Lower leg skin (tissue), 3 donors: ENCODE measurements around the gene DAGLB.

Experiments
- POLR2A ChIP-seq, 2 donors: fragments of 450-650 bp; IDR thresholded peaks; one replicate each; pipeline ENCODE4 v1.6.1; 2016 to 2017; ENCODE audit warnings: antibody characterized with exemption in 2 of 2, mild to moderate bottlenecking in 1 of 2, moderate library complexity in 1 of 2
- TF ChIP-seq, protein P1 (sequence below), 3 donors: fragments of 450-650 bp; IDR thresholded peaks; one replicate each; pipeline ENCODE4 v1.5.1; 2016; ENCODE audit warnings: antibody characterized with exemption in 3 of 3, mild to moderate bottlenecking in 3 of 3, moderate library complexity in 2 of 3

DNA sequence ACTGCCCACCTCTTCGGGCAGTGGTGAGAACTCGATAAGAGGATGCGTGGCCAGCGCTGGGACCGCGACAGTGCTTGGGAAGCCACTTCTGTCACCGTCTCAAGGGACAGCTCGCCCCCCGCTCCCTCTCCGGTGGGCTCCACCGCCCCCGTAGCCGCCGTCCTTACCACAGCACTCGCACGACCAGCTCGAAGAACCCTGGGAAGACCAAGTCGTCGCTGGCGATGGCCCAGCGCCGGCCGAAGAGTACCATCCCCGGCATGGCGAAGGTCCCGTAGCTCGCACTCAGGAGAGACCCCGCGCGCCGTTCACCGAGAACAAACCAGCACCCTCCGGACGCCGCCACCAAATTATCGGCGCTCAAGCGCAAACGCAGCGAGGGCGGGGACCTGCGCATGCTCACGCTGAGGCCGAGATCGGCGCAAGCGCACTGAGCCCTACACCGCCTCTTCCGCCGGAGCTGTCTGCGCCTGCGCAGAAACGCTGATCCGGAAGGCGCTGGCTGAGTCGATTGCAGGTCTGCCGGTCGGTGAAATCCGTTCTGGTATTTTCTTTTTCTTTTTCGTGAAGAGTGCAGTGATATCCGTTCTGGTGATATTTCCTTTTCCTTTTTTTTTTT is at the start of gene DAGLB:
- TF ChIP-seq, protein P1, sequence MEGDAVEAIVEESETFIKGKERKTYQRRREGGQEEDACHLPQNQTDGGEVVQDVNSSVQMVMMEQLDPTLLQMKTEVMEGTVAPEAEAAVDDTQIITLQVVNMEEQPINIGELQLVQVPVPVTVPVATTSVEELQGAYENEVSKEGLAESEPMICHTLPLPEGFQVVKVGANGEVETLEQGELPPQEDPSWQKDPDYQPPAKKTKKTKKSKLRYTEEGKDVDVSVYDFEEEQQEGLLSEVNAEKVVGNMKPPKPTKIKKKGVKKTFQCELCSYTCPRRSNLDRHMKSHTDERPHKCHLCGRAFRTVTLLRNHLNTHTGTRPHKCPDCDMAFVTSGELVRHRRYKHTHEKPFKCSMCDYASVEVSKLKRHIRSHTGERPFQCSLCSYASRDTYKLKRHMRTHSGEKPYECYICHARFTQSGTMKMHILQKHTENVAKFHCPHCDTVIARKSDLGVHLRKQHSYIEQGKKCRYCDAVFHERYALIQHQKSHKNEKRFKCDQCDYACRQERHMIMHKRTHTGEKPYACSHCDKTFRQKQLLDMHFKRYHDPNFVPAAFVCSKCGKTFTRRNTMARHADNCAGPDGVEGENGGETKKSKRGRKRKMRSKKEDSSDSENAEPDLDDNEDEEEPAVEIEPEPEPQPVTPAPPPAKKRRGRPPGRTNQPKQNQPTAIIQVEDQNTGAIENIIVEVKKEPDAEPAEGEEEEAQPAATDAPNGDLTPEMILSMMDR (IDR thresholded peaks at IDR 0.05), result no peak
- TF ChIP-seq POLR2A (IDR thresholded peaks at IDR 0.05), result peak in 1 of 2 donors; percentile 40
